Measurements from ENCODE around the gene HS1BP3.

HS1BP3 gene

DNA sequence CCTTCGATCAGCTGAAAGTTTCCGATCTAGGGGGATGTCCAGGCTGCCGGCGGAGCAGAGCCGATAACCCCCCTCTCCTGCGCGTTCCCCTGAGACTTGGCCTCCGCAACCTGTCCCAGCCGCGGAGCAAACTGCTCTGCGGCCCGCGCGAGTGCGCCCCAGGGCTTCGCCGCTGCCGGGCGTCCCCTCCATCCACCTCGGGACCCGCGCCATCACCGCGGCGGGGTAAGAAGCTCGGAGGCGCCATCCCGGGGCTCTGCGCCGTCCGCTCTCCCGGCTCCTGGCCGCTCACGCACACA, 15.1 kb upstream of the HS1BP3 start:
- H3K4me3 ChIP-seq (ENCODE audit: low read depth, low read length), result no peak overlapping the region

DNA sequence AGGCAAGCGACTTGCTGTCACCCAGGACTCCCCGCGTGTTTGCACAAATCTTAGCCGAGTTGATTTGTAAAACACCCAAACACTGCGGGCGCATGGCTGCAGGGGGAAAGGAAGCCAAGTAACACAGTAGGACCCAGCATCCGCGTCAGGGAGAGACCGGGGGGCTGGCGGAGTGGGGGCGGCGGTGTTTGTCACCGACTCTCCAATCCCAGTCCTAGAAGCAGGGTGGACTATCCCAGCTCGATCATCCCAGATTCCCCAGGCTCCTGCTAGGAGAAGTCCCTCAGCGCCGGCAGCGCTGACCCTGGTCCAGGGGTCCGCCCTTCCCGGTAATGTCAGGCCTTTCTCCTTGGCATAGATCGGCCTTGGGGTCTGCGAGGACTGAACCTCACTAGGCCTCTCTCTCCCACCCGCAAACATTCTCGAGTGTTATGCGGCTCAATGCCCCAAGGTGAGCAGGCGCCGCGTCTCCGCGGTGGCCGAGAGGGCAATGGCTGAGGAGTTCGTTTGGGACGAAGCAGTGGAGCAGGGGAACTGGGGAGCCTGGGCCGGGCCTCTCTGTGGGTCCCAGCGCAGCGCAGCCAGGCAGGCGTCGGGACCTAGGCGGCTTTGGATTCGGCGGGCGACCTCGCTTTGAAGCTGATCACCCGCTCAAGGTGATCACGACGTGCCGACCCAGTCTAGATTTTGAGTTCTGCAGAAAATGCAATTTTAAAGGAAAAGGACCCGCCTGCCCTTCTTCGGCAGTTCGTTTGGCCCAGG, 14.5 kb upstream of the HS1BP3 start:
- H3K4me3 ChIP-seq (ENCODE audit: low read depth, low read length), result no peak overlapping the region
- DNase-seq (ENCODE audit: low read depth), result no peak
- no peak for TF ChIP-seq MYC (IDR thresholded peaks at IDR 0.05; ENCODE audit: low read depth, low read length)
- TF ChIP-seq POLR2A (IDR thresholded peaks at IDR 0.05; ENCODE audit: extremely low read depth, insufficient read length), result no peak
- TF ChIP-seq MAX (IDR thresholded peaks at IDR 0.05; ENCODE audit: low read depth, low read length), result no peak
- TF ChIP-seq, protein P1, sequence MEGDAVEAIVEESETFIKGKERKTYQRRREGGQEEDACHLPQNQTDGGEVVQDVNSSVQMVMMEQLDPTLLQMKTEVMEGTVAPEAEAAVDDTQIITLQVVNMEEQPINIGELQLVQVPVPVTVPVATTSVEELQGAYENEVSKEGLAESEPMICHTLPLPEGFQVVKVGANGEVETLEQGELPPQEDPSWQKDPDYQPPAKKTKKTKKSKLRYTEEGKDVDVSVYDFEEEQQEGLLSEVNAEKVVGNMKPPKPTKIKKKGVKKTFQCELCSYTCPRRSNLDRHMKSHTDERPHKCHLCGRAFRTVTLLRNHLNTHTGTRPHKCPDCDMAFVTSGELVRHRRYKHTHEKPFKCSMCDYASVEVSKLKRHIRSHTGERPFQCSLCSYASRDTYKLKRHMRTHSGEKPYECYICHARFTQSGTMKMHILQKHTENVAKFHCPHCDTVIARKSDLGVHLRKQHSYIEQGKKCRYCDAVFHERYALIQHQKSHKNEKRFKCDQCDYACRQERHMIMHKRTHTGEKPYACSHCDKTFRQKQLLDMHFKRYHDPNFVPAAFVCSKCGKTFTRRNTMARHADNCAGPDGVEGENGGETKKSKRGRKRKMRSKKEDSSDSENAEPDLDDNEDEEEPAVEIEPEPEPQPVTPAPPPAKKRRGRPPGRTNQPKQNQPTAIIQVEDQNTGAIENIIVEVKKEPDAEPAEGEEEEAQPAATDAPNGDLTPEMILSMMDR (IDR thresholded peaks at IDR 0.05; ENCODE audit: low read depth, low read length), result no peak

More for the DNA sequence above, 15.1 kb upstream of the HS1BP3 start:
- no peak for DNase-seq (ENCODE audit: low read depth)
- TF ChIP-seq, protein P1 (IDR thresholded peaks at IDR 0.05; ENCODE audit: low read depth, low read length), result no peak
- TF ChIP-seq MAX (IDR thresholded peaks at IDR 0.05; ENCODE audit: low read depth, low read length), result no peak
- TF ChIP-seq MYC (IDR thresholded peaks at IDR 0.05; ENCODE audit: low read depth, low read length), result no peak

DNA sequence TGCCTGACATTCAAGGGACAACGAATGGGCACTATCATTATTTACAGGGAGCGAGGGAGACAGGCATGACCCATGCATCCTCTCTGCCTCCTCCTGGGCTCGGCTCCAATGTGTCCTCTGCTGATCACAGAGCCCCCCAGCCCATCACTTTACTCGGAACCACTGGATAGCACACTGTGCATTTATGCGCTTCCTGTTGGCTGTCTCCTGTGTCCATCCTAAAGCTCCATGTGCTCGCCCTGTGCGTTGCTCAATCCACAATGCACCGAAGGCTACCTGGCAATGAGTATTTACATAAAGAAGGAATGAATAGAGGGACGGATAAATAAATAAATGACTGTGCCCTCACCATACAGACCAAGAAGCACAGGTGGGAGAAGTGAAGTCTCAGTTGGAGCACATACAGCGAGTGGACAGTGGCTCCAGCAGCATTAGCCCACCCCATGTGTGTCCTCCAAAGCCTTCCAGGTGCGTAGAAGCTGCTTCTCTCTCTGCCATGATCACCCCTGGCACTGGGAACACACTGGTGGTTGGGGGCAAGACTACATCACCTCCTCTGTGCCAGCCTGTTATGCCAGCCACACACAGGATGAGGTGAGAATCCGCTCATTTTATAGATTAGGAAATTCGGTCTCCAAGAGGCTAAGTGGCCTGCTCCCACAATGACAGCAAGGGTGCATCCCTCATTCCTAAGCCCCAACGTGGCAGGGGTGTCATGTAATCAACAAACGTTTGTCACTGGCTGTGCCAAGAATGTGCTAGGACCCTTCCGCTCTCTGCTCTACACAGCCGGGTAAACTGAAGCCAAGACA, 13.7 kb upstream of the HS1BP3 start:
- no peak overlapping the region for H3K4me3 ChIP-seq (ENCODE audit: low read depth, low read length)
- TF ChIP-seq MYC (IDR thresholded peaks at IDR 0.05; ENCODE audit: low read depth, low read length) (no peak), MAX (IDR thresholded peaks at IDR 0.05; ENCODE audit: low read depth, low read length) (no peak), POLR2A (IDR thresholded peaks at IDR 0.05; ENCODE audit: extremely low read depth, insufficient read length) (no peak)
- TF ChIP-seq, protein P1 (IDR thresholded peaks at IDR 0.05; ENCODE audit: low read depth, low read length), result no peak
- no peak for DNase-seq (ENCODE audit: low read depth)

- no peak for DNase-seq (ENCODE audit: low read depth)
- TF ChIP-seq MYC (IDR thresholded peaks at IDR 0.05; ENCODE audit: low read depth, low read length) (no peak), MAX (IDR thresholded peaks at IDR 0.05; ENCODE audit: low read depth, low read length) (no peak), POLR2A (IDR thresholded peaks at IDR 0.05; ENCODE audit: extremely low read depth, insufficient read length) (no peak)
- TF ChIP-seq, protein P1 (IDR thresholded peaks at IDR 0.05; ENCODE audit: low read depth, low read length), result no peak
Observed at GRCh38 chr2:20664071-20664390, 13.1 kb upstream of the HS1BP3 start.

DNA sequence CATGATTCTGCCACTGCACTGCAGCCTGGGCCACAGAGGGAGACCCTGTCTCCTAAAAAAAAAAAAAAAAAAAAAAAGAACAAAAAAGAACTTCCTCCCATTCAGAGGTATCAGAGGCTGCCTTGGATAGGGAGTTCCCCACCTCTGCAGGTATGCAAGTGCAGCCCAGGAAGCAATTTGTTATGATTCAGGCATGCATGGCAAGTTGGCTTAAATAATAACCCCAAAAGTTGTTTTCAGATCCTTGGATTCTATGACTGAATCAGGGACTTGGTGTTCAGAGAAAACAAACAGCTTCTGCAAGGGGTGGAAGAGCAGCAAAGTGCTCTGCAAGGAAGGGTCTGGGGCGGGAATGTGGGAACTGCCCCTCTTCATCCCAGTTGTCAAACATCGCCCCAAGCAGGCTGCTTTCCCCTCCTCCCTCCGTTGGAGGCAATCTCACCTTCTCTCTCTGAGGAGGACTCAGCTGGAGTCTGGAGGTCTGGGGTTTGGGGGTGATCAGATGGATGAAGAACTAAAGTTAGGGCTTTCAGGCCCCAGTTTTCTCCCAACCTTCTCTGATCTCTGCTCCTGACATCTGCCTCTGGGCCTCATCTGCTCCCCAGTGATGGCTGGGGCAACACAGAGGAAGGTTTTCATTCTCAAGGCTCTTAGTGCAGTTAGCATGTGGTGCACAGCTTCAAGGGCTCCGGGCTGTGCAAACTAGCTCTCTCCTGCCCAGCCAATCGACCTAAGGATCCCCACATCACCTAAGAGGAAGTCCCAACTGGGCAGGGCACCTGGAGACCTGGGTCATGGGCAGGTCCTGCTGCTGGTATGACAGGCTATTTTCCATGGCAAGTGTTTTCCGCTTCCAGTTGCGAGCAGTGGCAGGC, 12.5 kb upstream of the HS1BP3 start:
- no peak for DNase-seq (ENCODE audit: low read depth)
- no peak overlapping the region for H3K4me3 ChIP-seq (ENCODE audit: low read depth, low read length)
- TF ChIP-seq POLR2A (IDR thresholded peaks at IDR 0.05; ENCODE audit: extremely low read depth, insufficient read length), result no peak
- no peak for TF ChIP-seq MYC (IDR thresholded peaks at IDR 0.05; ENCODE audit: low read depth, low read length)
- TF ChIP-seq MAX (IDR thresholded peaks at IDR 0.05; ENCODE audit: low read depth, low read length), result no peak
- TF ChIP-seq, protein P1 (IDR thresholded peaks at IDR 0.05; ENCODE audit: low read depth, low read length), result no peak

More at GRCh38 chr2:20664071-20664390, 13.1 kb upstream of the HS1BP3 start:
- H3K4me3 ChIP-seq (ENCODE audit: low read depth, low read length), result no peak overlapping the region

All from NB4 (cell line).